ENCODE data around the gene WHAMM.

- TF ChIP-seq CTCF (IDR thresholded peaks at IDR 0.05) (no peak), POLR2A (IDR thresholded peaks at IDR 0.05) (no peak), POLR2AphosphoS5 (IDR thresholded peaks at IDR 0.05) (no peak)
These were observed 55.5 kb downstream of the WHAMM start for GRCh38 chr15:82864967-82865366.

All from prostate gland (tissue), 2 donors.